DOHH2 (cell line): ENCODE data around the gene DBR1.

Experiments
- EZH2phosphoT487 ChIP-seq: fragments of 200-600 bp; sonication (generic); IDR thresholded peaks from 2 replicates; pipeline ENCODE4 v1.6.1; 2017; ENCODE audit warnings: borderline replicate concordance, mild to moderate bottlenecking, antibody characterized with exemption, low read length, moderate library complexity, mixed read lengths
- TF ChIP-seq, protein P1 (sequence below): fragments of 200-600 bp; sonication (generic); IDR thresholded peaks from one replicate; pipeline ENCODE4 v1.5.1; 2014; ENCODE audit warnings: antibody characterized with exemption, mild to moderate bottlenecking, low read depth, low read length; ENCODE audit not compliant: poor library complexity, severe bottlenecking

DNA sequence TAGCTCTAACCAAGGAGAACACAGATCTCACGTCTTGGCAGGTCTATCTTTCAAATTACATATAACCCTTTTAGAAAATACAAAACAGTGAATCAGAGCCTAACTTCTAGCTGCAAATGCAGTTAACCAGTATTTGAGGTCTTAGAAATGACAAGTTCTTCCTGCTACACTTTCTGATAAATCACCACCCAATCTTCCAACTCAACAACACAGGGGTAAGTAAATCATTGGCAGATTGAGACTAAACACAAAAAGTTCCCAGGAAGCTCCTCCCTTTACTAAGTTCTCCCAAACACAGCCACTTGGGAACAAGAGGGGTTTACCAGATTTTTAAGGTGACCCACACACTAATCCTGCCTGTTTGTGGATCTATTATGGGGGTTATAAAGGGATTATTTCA, 42.5 kb downstream of the DBR1 start, which contains the start of gene A4GNT:
- TF ChIP-seq, protein P1, sequence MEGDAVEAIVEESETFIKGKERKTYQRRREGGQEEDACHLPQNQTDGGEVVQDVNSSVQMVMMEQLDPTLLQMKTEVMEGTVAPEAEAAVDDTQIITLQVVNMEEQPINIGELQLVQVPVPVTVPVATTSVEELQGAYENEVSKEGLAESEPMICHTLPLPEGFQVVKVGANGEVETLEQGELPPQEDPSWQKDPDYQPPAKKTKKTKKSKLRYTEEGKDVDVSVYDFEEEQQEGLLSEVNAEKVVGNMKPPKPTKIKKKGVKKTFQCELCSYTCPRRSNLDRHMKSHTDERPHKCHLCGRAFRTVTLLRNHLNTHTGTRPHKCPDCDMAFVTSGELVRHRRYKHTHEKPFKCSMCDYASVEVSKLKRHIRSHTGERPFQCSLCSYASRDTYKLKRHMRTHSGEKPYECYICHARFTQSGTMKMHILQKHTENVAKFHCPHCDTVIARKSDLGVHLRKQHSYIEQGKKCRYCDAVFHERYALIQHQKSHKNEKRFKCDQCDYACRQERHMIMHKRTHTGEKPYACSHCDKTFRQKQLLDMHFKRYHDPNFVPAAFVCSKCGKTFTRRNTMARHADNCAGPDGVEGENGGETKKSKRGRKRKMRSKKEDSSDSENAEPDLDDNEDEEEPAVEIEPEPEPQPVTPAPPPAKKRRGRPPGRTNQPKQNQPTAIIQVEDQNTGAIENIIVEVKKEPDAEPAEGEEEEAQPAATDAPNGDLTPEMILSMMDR: no peak
- no peak for TF ChIP-seq EZH2phosphoT487
